ENCODE data around the gene MRPS12. TPM values are rescaled to one million over a fixed set of nuclear protein-coding genes. Genes with fewer than 3 reads are reported as not detected.
A peak's percentile ranks its signal among the peaks of the same experiment; 100 is the strongest.
"Not testable (repeated sequence)": the region's sequence is repeated elsewhere in the genome, so short reads cannot be mapped to it uniquely, and the experiment has no call there.

MRPS12 gene
- total RNA-seq, 2 donors from 2014 or later, result 36.3 to 50.4 TPM

- no peak for ATAC-seq
- no peak for DNase-seq
- intact Hi-C loops (cut with DNase I, micrococcal nuclease), result loop anchor here in 1 of 2 donors (10.0 kb wide), 1 partner anchor 534 kb away; no protein-coding TSS in a partner anchor
Observed at GRCh38 chr19:38928391-38929001, 2.2 kb upstream of the MRPS12 start.

- ATAC-seq (peak; percentile 80), DNase-seq (peak; percentile 88 to 95)
- intact Hi-C loops (cut with DNase I, micrococcal nuclease), result loop anchor here in 1 of 2 donors (10.0 kb wide), 1 partner anchor 535 kb away; no protein-coding TSS in a partner anchor
Observed at GRCh38 chr19:38929929-38930775, 592 bp upstream of the MRPS12 start, which contains the start of gene SARS2. Gene SARS2, minus strand, starts transcription at chr19:38930763. Its CDS starts 27 bp downstream, at chr19:38930736.

- no peak for ATAC-seq
- no peak for DNase-seq
- intact Hi-C loops (cut with DNase I, micrococcal nuclease), result no loop called here
Observed at GRCh38 chr19:38931521-38931793, 713 bp downstream of the MRPS12 start.

- ATAC-seq, result no peak
- intact Hi-C loops (cut with DNase I, micrococcal nuclease), result no loop called here
- DNase-seq, result peak in 1 of 2 donors; percentile 17
Observed at GRCh38 chr19:38932425-38933179, 1.9 kb downstream of the MRPS12 start.

- ATAC-seq (no peak), DNase-seq (no peak)
- intact Hi-C loops (cut with DNase I, micrococcal nuclease), result no loop called here
Observed at GRCh38 chr19:38933544-38933943, 2.8 kb downstream of the MRPS12 start.

- intact Hi-C loops (cut with DNase I, micrococcal nuclease), result no loop called here
- DNase-seq (no peak), ATAC-seq (no peak)
Observed at GRCh38 chr19:38939957-38940356, 9.2 kb downstream of the MRPS12 start.

GRCh38 chr19:38941466-38941865 is 10.7 kb downstream of the MRPS12 start:
- ATAC-seq; DNase-seq; intact Hi-C loops (cut with DNase I, micrococcal nuclease): not testable (repeated sequence)

- DNase-seq (no peak), ATAC-seq (no peak)
- intact Hi-C loops (cut with DNase I, micrococcal nuclease), result no loop called here
Observed at GRCh38 chr19:38941979-38942378, 11.2 kb downstream of the MRPS12 start.

- intact Hi-C loops (cut with DNase I, micrococcal nuclease), result no loop called here
- DNase-seq (no peak), ATAC-seq (no peak)
Observed at GRCh38 chr19:38942471-38943181, 11.9 kb downstream of the MRPS12 start.

- ATAC-seq (no peak), DNase-seq (no peak)
- intact Hi-C loops (cut with DNase I, micrococcal nuclease), result no loop called here
Observed at GRCh38 chr19:38944981-38945506, 14.3 kb downstream of the MRPS12 start.

GRCh38 chr19:38945562-38946228 is 15.0 kb downstream of the MRPS12 start:
- no peak for ATAC-seq
- intact Hi-C loops (cut with DNase I, micrococcal nuclease), result no loop called here
- DNase-seq, result no peak

GRCh38 chr19:38946229-38947010 is 15.7 kb downstream of the MRPS12 start:
- ATAC-seq, result no peak
- intact Hi-C loops (cut with DNase I, micrococcal nuclease), result no loop called here
- DNase-seq, result no peak

GRCh38 chr19:38949580-38950367 is 19.0 kb downstream of the MRPS12 start:
- peak; percentile 84 to 85 for DNase-seq
- intact Hi-C loops (cut with DNase I, micrococcal nuclease), result no loop called here
- ATAC-seq, result peak; percentile 89

GRCh38 chr19:38951187-38951586 is 20.4 kb downstream of the MRPS12 start:
- intact Hi-C loops (cut with DNase I, micrococcal nuclease), result no loop called here
- DNase-seq, result no peak
- no peak for ATAC-seq

- intact Hi-C loops (cut with DNase I, micrococcal nuclease), result no loop called here
- DNase-seq, result peak in 1 of 2 donors; percentile 38
- peak; percentile 80 for ATAC-seq
Observed at GRCh38 chr19:38952395-38953165, 21.8 kb downstream of the MRPS12 start.

- ATAC-seq (no peak), DNase-seq (no peak)
- intact Hi-C loops (cut with DNase I, micrococcal nuclease), result no loop called here
Observed at GRCh38 chr19:38953677-38954076, 22.9 kb downstream of the MRPS12 start.
